SK-N-SH treated with all-trans-retinoic acid at 6 μM for 48 hours (cell line): ENCODE results near the gene CLDN15.

Source experiments
- ARNTL ChIP-seq: fragments of 450-650 bp; formaldehyde crosslinking; IDR thresholded peaks from 2 replicates; pipeline ENCODE4 v1.5.0; 2020; ENCODE audit warnings: low read depth, mild to moderate bottlenecking, moderate library complexity, borderline replicate concordance
- BACH2 ChIP-seq: fragments of 250-450 bp; sonication (Bioruptor Pico); IDR thresholded peaks from 2 replicates; pipeline ENCODE4 v1.9.0; 2021; ENCODE audit warnings: mild to moderate bottlenecking, borderline replicate concordance
- CSDC2 ChIP-seq: fragments of 250-450 bp; sonication (Bioruptor Pico); IDR thresholded peaks from 2 replicates; pipeline ENCODE4 v1.5.0; 2020; ENCODE audit warnings: mild to moderate bottlenecking, moderate library complexity
- ESRRG ChIP-seq: fragments of 250-450 bp; sonication (Bioruptor Pico); IDR thresholded peaks from 2 replicates; pipeline ENCODE4 v1.6.1; 2021; ENCODE audit warnings: mild to moderate bottlenecking
- GLIS3 ChIP-seq: fragments of 250-450 bp; sonication (Bioruptor Pico); IDR thresholded peaks from 2 replicates; pipeline ENCODE4 v1.5.0; 2020; ENCODE audit warnings: mild to moderate bottlenecking, moderate library complexity
- ISL1 ChIP-seq: fragments of 250-450 bp; sonication (Bioruptor Pico); IDR thresholded peaks from 2 replicates; pipeline ENCODE4 v2.1.2; 2022; ENCODE audit warnings: mild to moderate bottlenecking, moderate library complexity
- PATZ1 ChIP-seq: fragments of 250-450 bp; sonication (Bioruptor Pico); IDR thresholded peaks from 2 replicates; pipeline ENCODE4 v1.8.0; 2020; ENCODE audit warnings: mild to moderate bottlenecking, moderate library complexity, borderline replicate concordance
- ZFP30 ChIP-seq: fragments of 450-650 bp; formaldehyde crosslinking; IDR thresholded peaks from 2 replicates; pipeline ENCODE4 v1.5.0; 2022; ENCODE audit warnings: mild to moderate bottlenecking, moderate library complexity
- ZNF70 ChIP-seq: fragments of 450-650 bp; formaldehyde crosslinking; IDR thresholded peaks from 2 replicates; pipeline ENCODE4 v1.5.0; 2020; ENCODE audit warnings: mild to moderate bottlenecking, moderate library complexity
- TF ChIP-seq, protein P1 (sequence below): fragments of 250-450 bp; sonication (Bioruptor Pico); IDR thresholded peaks from 2 replicates; pipeline ENCODE4 v1.5.0; 2020; ENCODE audit warnings: mild to moderate bottlenecking, moderate library complexity
- TF ChIP-seq, protein P2 (sequence below): fragments of 250-450 bp; sonication (Bioruptor Pico); IDR thresholded peaks from 2 replicates; pipeline ENCODE4 v1.8.0; 2021; ENCODE audit warnings: low read depth, mild to moderate bottlenecking, moderate library complexity, borderline replicate concordance
- TF ChIP-seq, protein P3 (sequence below): fragments of 250-450 bp; sonication (Bioruptor Pico); IDR thresholded peaks from 2 replicates; pipeline ENCODE4 v1.5.1; 2020; ENCODE audit warnings: low read depth, mild to moderate bottlenecking, moderate library complexity
- TF ChIP-seq, protein P4 (sequence below): fragments of 250-450 bp; sonication (Bioruptor Pico); IDR thresholded peaks from 2 replicates; pipeline ENCODE4 v1.5.1; 2021; ENCODE audit warnings: mild to moderate bottlenecking, moderate library complexity

DNA sequence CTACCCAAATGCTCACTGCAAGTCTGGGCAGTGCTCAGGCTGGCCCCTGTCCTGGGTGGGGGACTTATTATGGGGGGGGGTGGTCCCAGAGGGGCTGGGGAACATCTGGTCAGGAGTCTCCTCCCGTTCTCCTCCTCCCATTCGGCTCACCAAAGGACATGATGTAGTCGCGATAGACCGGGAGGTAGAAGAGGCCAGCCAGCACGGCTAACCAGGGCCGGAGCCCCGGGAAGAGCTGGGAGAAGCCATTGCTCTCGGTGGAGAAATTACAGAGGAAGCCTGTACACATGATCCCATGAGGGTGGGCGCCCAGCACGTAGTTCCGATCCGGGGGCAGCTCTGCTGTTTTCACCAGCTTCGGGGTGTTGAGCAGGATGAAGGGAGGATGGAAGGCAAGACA, 39.1 kb downstream of the CLDN15 start:
- TF ChIP-seq PATZ1 (CRISPR knock-in tag) (no peak), GLIS3 (CRISPR knock-in tag) (no peak), ZNF70 (CRISPR knock-in tag) (no peak), ARNTL (CRISPR knock-in tag) (no peak), ISL1 (CRISPR knock-in tag) (no peak), BACH2 (no peak), CSDC2 (CRISPR knock-in tag) (no peak), ESRRG (CRISPR knock-in tag) (no peak), ZFP30 (CRISPR knock-in tag) (no peak)
- TF ChIP-seq, protein P1, sequence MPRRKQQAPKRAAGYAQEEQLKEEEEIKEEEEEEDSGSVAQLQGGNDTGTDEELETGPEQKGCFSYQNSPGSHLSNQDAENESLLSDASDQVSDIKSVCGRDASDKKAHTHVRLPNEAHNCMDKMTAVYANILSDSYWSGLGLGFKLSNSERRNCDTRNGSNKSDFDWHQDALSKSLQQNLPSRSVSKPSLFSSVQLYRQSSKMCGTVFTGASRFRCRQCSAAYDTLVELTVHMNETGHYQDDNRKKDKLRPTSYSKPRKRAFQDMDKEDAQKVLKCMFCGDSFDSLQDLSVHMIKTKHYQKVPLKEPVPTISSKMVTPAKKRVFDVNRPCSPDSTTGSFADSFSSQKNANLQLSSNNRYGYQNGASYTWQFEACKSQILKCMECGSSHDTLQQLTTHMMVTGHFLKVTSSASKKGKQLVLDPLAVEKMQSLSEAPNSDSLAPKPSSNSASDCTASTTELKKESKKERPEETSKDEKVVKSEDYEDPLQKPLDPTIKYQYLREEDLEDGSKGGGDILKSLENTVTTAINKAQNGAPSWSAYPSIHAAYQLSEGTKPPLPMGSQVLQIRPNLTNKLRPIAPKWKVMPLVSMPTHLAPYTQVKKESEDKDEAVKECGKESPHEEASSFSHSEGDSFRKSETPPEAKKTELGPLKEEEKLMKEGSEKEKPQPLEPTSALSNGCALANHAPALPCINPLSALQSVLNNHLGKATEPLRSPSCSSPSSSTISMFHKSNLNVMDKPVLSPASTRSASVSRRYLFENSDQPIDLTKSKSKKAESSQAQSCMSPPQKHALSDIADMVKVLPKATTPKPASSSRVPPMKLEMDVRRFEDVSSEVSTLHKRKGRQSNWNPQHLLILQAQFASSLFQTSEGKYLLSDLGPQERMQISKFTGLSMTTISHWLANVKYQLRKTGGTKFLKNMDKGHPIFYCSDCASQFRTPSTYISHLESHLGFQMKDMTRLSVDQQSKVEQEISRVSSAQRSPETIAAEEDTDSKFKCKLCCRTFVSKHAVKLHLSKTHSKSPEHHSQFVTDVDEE (CRISPR knock-in tag): no peak
- TF ChIP-seq, protein P2, sequence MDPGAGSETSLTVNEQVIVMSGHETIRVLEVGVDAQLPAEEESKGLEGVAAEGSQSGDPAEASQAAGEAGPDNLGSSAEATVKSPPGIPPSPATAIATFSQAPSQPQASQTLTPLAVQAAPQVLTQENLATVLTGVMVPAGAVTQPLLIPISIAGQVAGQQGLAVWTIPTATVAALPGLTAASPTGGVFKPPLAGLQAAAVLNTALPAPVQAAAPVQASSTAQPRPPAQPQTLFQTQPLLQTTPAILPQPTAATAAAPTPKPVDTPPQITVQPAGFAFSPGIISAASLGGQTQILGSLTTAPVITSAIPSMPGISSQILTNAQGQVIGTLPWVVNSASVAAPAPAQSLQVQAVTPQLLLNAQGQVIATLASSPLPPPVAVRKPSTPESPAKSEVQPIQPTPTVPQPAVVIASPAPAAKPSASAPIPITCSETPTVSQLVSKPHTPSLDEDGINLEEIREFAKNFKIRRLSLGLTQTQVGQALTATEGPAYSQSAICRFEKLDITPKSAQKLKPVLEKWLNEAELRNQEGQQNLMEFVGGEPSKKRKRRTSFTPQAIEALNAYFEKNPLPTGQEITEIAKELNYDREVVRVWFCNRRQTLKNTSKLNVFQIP (CRISPR knock-in tag): no peak
- TF ChIP-seq, protein P3, sequence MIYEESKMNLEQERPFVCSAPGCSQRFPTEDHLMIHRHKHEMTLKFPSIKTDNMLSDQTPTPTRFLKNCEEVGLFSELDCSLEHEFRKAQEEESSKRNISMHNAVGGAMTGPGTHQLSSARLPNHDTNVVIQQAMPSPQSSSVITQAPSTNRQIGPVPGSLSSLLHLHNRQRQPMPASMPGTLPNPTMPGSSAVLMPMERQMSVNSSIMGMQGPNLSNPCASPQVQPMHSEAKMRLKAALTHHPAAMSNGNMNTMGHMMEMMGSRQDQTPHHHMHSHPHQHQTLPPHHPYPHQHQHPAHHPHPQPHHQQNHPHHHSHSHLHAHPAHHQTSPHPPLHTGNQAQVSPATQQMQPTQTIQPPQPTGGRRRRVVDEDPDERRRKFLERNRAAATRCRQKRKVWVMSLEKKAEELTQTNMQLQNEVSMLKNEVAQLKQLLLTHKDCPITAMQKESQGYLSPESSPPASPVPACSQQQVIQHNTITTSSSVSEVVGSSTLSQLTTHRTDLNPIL (CRISPR knock-in tag): no peak
- TF ChIP-seq, protein P4, sequence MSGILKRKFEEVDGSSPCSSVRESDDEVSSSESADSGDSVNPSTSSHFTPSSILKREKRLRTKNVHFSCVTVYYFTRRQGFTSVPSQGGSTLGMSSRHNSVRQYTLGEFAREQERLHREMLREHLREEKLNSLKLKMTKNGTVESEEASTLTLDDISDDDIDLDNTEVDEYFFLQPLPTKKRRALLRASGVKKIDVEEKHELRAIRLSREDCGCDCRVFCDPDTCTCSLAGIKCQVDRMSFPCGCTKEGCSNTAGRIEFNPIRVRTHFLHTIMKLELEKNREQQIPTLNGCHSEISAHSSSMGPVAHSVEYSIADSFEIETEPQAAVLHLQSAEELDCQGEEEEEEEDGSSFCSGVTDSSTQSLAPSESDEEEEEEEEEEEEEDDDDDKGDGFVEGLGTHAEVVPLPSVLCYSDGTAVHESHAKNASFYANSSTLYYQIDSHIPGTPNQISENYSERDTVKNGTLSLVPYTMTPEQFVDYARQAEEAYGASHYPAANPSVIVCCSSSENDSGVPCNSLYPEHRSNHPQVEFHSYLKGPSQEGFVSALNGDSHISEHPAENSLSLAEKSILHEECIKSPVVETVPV (CRISPR knock-in tag): no peak
